HepG2 (cell line): ENCODE data around the gene PPP2R2C. TPM values are rescaled to one million over a fixed set of nuclear protein-coding genes. Genes with fewer than 3 reads are reported as not detected.

ENCODE experiments used
- ATAC-seq: fragments of 200-7000 bp; cut with Tn5 transposase; 3 replicates; pipeline ENCODE4 v1.9.1; 2020; ENCODE audit warnings: mild to moderate bottlenecking, moderate library complexity
- BruUV-seq: library from RNA; stranded (reverse); fragments of 400-500 nt; replicated peaks from 2 replicates; lab custom pipeline; 2021; lab: Mats Ljungman, UMichigan
- CTCF ChIA-PET: fragments of 300-600 bp; formaldehyde crosslinking; extraction: SDS; loops from one replicate; lab custom pipeline; 2021; ENCODE audit warnings: low total read pairs, inconsistent platforms, low intra/inter-chr PET ratio; lab: Yijun Ruan, JAX
- POLR2A ChIA-PET: fragments of 350-600 bp; sonication (Branson Sonifier 250); formaldehyde crosslinking; loops from one replicate; lab custom pipeline; 2020; ENCODE audit warnings: antibody characterized with exemption, inconsistent platforms; lab: Yijun Ruan, JAX
- DNase-seq: peaks from one replicate; pipeline ENCODE4 v3.0.0-alpha.2; 2015; ENCODE audit warnings: low spot score
- FAIRE-seq: peaks from 3 replicates; lab custom pipeline; 2011; peaks lifted over from hg19 to GRCh38; lab: Jason Lieb, UNC
- H2AFZ ChIP-seq: one replicate; pipeline ENCODE4 v1.6.1; 2011; ENCODE audit warnings: low read length, inconsistent platforms
- H3K27ac ChIP-seq: fragments of 300-600 bp; 3 replicates; pipeline ENCODE4 v1.8.0; 2011; ENCODE audit warnings: mixed run types, mild to moderate bottlenecking, mixed read lengths, low read length, inconsistent platforms; ENCODE audit not compliant: insufficient read depth; ENCODE audit errors: extremely low read length
- H3K27me3 ChIP-seq, 2 experiments: fragments of 200-600 bp in 1 of 2; 2 replicates in 1 of 2; 3 replicates in 1 of 2; pipeline versions ENCODE4 v1.6.0 to v1.8.0; 2011; ENCODE audit warnings: low read length in 2 of 2, mild to moderate bottlenecking in 2 of 2, moderate library complexity in 2 of 2, inconsistent platforms in 1 of 2; ENCODE audit not compliant: insufficient read depth in 2 of 2, control insufficient read depth in 1 of 2
- H3K36me3 ChIP-seq, 2 experiments: fragments of 200-600 bp in 1 of 2; replicated peaks in 1 of 2; 2 replicates in 1 of 2; 3 replicates in 1 of 2; pipeline versions ENCODE4 v1.5.1 to v1.8.0; 2011; ENCODE audit warnings: low read length in 2 of 2, inconsistent platforms in 1 of 2; ENCODE audit not compliant: insufficient read depth in 2 of 2, control insufficient read depth in 1 of 2
- H3K4me1 ChIP-seq: 2 replicates; pipeline ENCODE4 v1.5.1; 2012; ENCODE audit warnings: low read length, inconsistent platforms; ENCODE audit not compliant: insufficient read depth
- H3K4me2 ChIP-seq: 2 replicates; pipeline ENCODE4 v1.6.0; 2011; ENCODE audit warnings: low read depth, low read length, inconsistent platforms
- H3K4me3 ChIP-seq, 3 experiments: fragments of 200-600 bp in 1 of 3; sonication (generic), shearing (Covaris generic) in 1 of 3; replicated peaks in 1 of 3; 2 replicates each; pipeline ENCODE4 v1.5.1; 2011 to 2016; ENCODE audit warnings: low read length in 3 of 3, inconsistent platforms in 2 of 3, low read depth in 2 of 3, mild to moderate bottlenecking in 2 of 3, control low read depth in 1 of 3, mixed read lengths in 1 of 3; ENCODE audit not compliant: insufficient read depth in 1 of 3
- H3K79me2 ChIP-seq: one replicate; pipeline ENCODE4 v1.6.1; 2011; ENCODE audit warnings: low read length, inconsistent platforms; ENCODE audit not compliant: insufficient read depth
- H3K9ac ChIP-seq: 2 replicates; pipeline ENCODE4 v1.6.0; 2011; ENCODE audit warnings: mild to moderate bottlenecking, low read depth, low read length, inconsistent platforms; ENCODE audit not compliant: insufficient read depth
- H3K9me3 ChIP-seq: 2 replicates; pipeline ENCODE4 v1.5.1; 2012; ENCODE audit warnings: mild to moderate bottlenecking, low read length
- H4K20me1 ChIP-seq: 2 replicates; pipeline ENCODE4 v1.6.0; 2011; ENCODE audit warnings: inconsistent platforms, mild to moderate bottlenecking, low read length, moderate library complexity; ENCODE audit not compliant: insufficient read depth
- GATAD2A ChIP-seq: IDR thresholded peaks from 2 replicates; pipeline ENCODE4 v1.6.1; 2016
- HOXA3 ChIP-seq: sonication (generic); formaldehyde crosslinking; IDR thresholded peaks from 2 replicates; pipeline ENCODE4 v1.5.0; 2020; ENCODE audit warnings: missing genetic modification reagents
- NCOA2 ChIP-seq: sonication (generic); formaldehyde crosslinking; IDR thresholded peaks from 2 replicates; pipeline ENCODE4 v1.8.0; 2022; ENCODE audit warnings: inconsistent platforms
- NR2F2 ChIP-seq: IDR thresholded peaks from 2 replicates; pipeline ENCODE4 v1.6.1; 2012; ENCODE audit warnings: low read depth, inconsistent platforms, borderline replicate concordance
- RFX3 ChIP-seq: IDR thresholded peaks from 2 replicates; pipeline ENCODE4 v1.6.1; 2016; ENCODE audit warnings: missing biosample characterization, missing genetic modification reagents
- SCMH1 ChIP-seq: sonication (generic); formaldehyde crosslinking; IDR thresholded peaks from 2 replicates; pipeline ENCODE4 v1.9.0; 2021; ENCODE audit warnings: missing genetic modification reagents, mild to moderate bottlenecking, borderline replicate concordance
- TBX3 ChIP-seq: fragments of 450-650 bp; IDR thresholded peaks from 2 replicates; pipeline ENCODE4 v1.6.1; 2017; ENCODE audit warnings: antibody characterized with exemption, mild to moderate bottlenecking, inconsistent platforms, borderline replicate concordance
- TSC22D2 ChIP-seq: sonication (generic); formaldehyde crosslinking; IDR thresholded peaks from 2 replicates; pipeline ENCODE4 v1.5.1; 2020; ENCODE audit warnings: missing genetic modification reagents, mild to moderate bottlenecking, borderline replicate concordance
- ZBTB3 ChIP-seq: sonication (generic); formaldehyde crosslinking; IDR thresholded peaks from 2 replicates; pipeline ENCODE4 v1.4.0; 2020; ENCODE audit warnings: low read depth, mild to moderate bottlenecking, moderate library complexity, missing genetic modification reagents, borderline replicate concordance
- ZNF382 ChIP-seq: sonication (generic); formaldehyde crosslinking; IDR thresholded peaks from 2 replicates; pipeline ENCODE4 v1.5.0; 2020; ENCODE audit warnings: missing genetic modification reagents, mild to moderate bottlenecking, borderline replicate concordance
- ZNF530 ChIP-seq: sonication (generic); formaldehyde crosslinking; IDR thresholded peaks from 2 replicates; pipeline ENCODE4 v1.5.0; 2020; ENCODE audit warnings: low read depth, mild to moderate bottlenecking, missing genetic modification reagents
- ZNF749 ChIP-seq: sonication (generic); formaldehyde crosslinking; IDR thresholded peaks from 2 replicates; pipeline ENCODE4 v1.8.0; 2022; ENCODE audit warnings: mild to moderate bottlenecking, missing genetic modification reagents, moderate library complexity, borderline replicate concordance
- WGBS: methylation state at CpG from one replicate; pipeline ENCODE4 v1.1.6; 2017; ENCODE audit warnings: low lambda C conversion rate; 5-methylcytosine and 5-hydroxymethylcytosine counted together
- in situ Hi-C: cut with HindIII; loops from 2 replicates; pipeline ENCODE4 v1.10.0; 2017; ENCODE audit warnings: low pct_unique_long_range_greater_than_20kb; ENCODE audit not compliant: extremely low pct_ligation_motif_present
- intact Hi-C: fragments of 100-400 bp; cut with micrococcal nuclease; formaldehyde crosslinking; loops from one replicate; pipeline ENCODE4 v1.10.0; 2022; ENCODE audit not compliant: unreplicated experiment
- polyA plus RNA-seq, 8 experiments: library from polyadenylated mRNA; depleted of rRNA in 3 of 8; stranded (reverse) in 7 of 8; unstranded in 1 of 8; fragments of >200 nt; fragmentation: Illumina TruSeq in 4 of 8; extraction: Trizol in 4 of 8; gene quantifications; 2 replicates each; pipeline versions ENCODE4 v1.2.1 to v1.2.3, GENCODE V29; 2011 to 2016; ENCODE audit warnings: low read depth in 4 of 8, missing spikeins in 1 of 8, mixed read lengths in 1 of 8; ENCODE audit not compliant: insufficient read depth in 1 of 8
- total RNA-seq, 5 experiments: library from RNA; depleted of rRNA; stranded (reverse); fragments of >200 nt; fragmentation: Illumina TruSeq; extraction: Trizol; gene quantifications; 2 replicates each; pipeline ENCODE4 v1.2.3, GENCODE V29; 2016; ENCODE audit warnings: low read depth in 1 of 5
- TF ChIP-seq, protein P1 (sequence below): sonication (generic); formaldehyde crosslinking; IDR thresholded peaks from 2 replicates; pipeline ENCODE4 v1.8.0; 2022; ENCODE audit warnings: mild to moderate bottlenecking, missing genetic modification reagents, moderate library complexity
- TF ChIP-seq, protein P2 (sequence below): sonication (generic); formaldehyde crosslinking; conservative IDR thresholded peaks from 2 replicates; pipeline ENCODE4 v1.4.0; 2020; ENCODE audit warnings: missing genetic modification reagents
- TF ChIP-seq, protein P3 (sequence below): sonication (generic); formaldehyde crosslinking; IDR thresholded peaks from 2 replicates; pipeline ENCODE4 v1.8.1; 2023; ENCODE audit warnings: mild to moderate bottlenecking, missing genetic modification reagents, borderline replicate concordance
- TF ChIP-seq, protein P4 (sequence below): sonication (generic); formaldehyde crosslinking; IDR thresholded peaks from 2 replicates; pipeline ENCODE4 v1.5.0; 2020; ENCODE audit warnings: missing genetic modification reagents

Gene PPP2R2C
- total and polyA plus RNA-seq, 2 of the 13 experiments (the other 11 are each of a cell fraction or from before 2014, with no cell fraction given), result 0.60 to 8.6 TPM

DNA sequence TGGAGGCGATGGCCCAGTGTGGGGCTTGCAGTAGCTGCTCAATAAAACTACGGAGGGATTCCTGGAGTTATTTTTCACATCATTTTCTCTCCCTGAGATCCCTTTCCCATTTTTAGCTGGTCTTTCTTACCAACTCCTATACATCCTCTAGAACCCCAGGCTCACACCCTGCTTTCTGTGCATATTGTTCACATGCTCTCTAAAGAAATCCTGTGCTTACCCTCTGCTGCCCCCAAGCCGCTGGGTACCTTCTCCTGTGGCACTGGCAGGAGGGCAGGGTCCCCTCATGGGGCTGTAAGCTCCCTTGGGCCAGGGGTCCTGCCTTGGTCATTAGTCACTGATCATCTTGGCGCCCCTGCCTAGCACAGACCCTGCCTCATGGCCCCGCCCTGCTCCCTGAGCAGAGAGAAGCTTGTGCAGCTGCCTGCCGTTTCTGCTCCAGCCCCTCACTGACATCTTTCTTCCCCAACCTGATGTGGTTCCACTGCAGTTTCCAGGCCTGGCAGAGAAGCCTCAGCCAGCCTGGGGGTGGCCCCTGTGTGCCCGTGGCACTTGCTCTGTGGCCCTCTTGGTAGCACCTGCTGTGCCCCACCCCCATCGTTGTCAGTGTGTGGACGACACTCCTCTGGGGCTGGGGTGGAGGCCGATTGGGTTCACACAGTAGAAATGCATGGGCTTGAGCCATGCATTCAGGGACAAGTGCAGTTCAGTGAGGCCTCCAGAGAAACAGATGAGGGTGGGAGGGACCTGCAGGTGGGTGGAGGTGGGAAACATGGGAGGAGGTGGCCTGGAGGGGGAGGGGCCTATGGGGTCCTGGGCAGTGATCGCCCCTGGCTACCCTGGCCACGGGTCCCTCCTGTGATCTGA lies 133.2 kb downstream of the PPP2R2C start:
- DNase-seq, result no peak
- H3K36me3 ChIP-seq, result no peaks in the 10 kb centered on the region
- intact Hi-C loops (no loop called here), in situ Hi-C loops (loop anchor here (10.0 kb wide), 1 partner anchor 206 kb away; no protein-coding TSS in a partner anchor)
- no peak for ATAC-seq
- peaks cover 0 to 44% of the 10 kb centered on the region in 2 experiments; a peak in 4 of 5 replicates for H3K27me3 ChIP-seq
- WGBS, result 25% methylated on average over 7 of the region's 12 CpGs
- H3K9ac ChIP-seq, result no peak overlapping the region
- no peak overlapping the region for H3K4me3 ChIP-seq
- ChIA-PET POLR2A (no interaction called here), CTCF (no interaction called here)
- no TSS peak for BruUV-seq
- no peak for FAIRE-seq
- peaks cover 19% of the 10 kb centered on the region for H3K4me1 ChIP-seq
- no peak overlapping the region for H3K4me2 ChIP-seq
- H4K20me1 ChIP-seq, result no peaks in the 10 kb centered on the region
- H3K9me3 ChIP-seq, result no peaks in the 10 kb centered on the region
- H2AFZ ChIP-seq, result no peak overlapping the region
- H3K79me2 ChIP-seq, result no peaks in the 10 kb centered on the region
- no peak overlapping the region for H3K27ac ChIP-seq
- TF ChIP-seq RFX3, result no peak
- TF ChIP-seq, protein P1, sequence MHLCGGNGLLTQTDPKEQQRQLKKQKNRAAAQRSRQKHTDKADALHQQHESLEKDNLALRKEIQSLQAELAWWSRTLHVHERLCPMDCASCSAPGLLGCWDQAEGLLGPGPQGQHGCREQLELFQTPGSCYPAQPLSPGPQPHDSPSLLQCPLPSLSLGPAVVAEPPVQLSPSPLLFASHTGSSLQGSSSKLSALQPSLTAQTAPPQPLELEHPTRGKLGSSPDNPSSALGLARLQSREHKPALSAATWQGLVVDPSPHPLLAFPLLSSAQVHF (CRISPR knock-in tag), result no peak
- no peak for TF ChIP-seq ZNF382 (CRISPR knock-in tag)
- TF ChIP-seq ZNF749 (CRISPR knock-in tag), result no peak
- TF ChIP-seq, protein P2, sequence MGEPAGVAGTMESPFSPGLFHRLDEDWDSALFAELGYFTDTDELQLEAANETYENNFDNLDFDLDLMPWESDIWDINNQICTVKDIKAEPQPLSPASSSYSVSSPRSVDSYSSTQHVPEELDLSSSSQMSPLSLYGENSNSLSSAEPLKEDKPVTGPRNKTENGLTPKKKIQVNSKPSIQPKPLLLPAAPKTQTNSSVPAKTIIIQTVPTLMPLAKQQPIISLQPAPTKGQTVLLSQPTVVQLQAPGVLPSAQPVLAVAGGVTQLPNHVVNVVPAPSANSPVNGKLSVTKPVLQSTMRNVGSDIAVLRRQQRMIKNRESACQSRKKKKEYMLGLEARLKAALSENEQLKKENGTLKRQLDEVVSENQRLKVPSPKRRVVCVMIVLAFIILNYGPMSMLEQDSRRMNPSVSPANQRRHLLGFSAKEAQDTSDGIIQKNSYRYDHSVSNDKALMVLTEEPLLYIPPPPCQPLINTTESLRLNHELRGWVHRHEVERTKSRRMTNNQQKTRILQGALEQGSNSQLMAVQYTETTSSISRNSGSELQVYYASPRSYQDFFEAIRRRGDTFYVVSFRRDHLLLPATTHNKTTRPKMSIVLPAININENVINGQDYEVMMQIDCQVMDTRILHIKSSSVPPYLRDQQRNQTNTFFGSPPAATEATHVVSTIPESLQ (CRISPR knock-in tag), result no peak
- TF ChIP-seq, protein P3, sequence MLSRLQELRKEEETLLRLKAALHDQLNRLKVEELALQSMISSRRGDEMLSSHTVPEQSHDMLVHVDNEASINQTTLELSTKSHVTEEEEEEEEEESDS (CRISPR knock-in tag), result no peak
- no peak for TF ChIP-seq TSC22D2 (CRISPR knock-in tag)
- TF ChIP-seq HOXA3 (CRISPR knock-in tag), result no peak
- TF ChIP-seq NCOA2 (CRISPR knock-in tag), result no peak
- TF ChIP-seq, protein P4, sequence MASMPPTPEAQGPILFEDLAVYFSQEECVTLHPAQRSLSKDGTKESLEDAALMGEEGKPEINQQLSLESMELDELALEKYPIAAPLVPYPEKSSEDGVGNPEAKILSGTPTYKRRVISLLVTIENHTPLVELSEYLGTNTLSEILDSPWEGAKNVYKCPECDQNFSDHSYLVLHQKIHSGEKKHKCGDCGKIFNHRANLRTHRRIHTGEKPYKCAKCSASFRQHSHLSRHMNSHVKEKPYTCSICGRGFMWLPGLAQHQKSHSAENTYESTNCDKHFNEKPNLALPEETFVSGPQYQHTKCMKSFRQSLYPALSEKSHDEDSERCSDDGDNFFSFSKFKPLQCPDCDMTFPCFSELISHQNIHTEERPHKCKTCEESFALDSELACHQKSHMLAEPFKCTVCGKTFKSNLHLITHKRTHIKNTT (CRISPR knock-in tag), result no peak
- TF ChIP-seq TBX3, result no peak
- no peak for TF ChIP-seq ZNF530 (CRISPR knock-in tag)
- no peak for TF ChIP-seq ZBTB3 (CRISPR knock-in tag)
- TF ChIP-seq GATAD2A (CRISPR knock-in tag), result no peak
- no peak for TF ChIP-seq NR2F2
- no peak for TF ChIP-seq SCMH1 (CRISPR knock-in tag)
